H1 (cell line): Measurements from ENCODE around the gene PPP1R1B. TPM values are rescaled to one million over a fixed set of nuclear protein-coding genes. Genes with fewer than 3 reads are reported as not detected.
"Not testable (repeated sequence)": the region's sequence is repeated elsewhere in the genome, so short reads cannot be mapped to it uniquely, and the experiment has no call there.

Experiments
- CTCF ChIA-PET: fragments of 300-600 bp; sonication (Branson Sonifier 250); formaldehyde crosslinking; loops from one replicate; lab custom pipeline; 2021; ENCODE audit not compliant: partially characterized antibody; lab: Charles Lee
- POLR2A ChIA-PET: fragments of 300-600 bp; sonication (Branson Sonifier 250); formaldehyde crosslinking; loops from one replicate; lab custom pipeline; 2021; ENCODE audit warnings: inconsistent platforms; ENCODE audit not compliant: partially characterized antibody; lab: Charles Lee
- DNase-seq, 2 experiments: peaks; one replicate each; pipeline versions ENCODE4 v3.0.0 to v3.0.0-alpha.2; 2010 to 2022; ENCODE audit warnings: low spot score in 2 of 2, low read depth in 1 of 2, mixed read lengths in 1 of 2
- FAIRE-seq: peaks from 2 replicates; lab custom pipeline; 2011; peaks lifted over from hg19 to GRCh38; lab: Jason Lieb, UNC
- H2AFZ ChIP-seq: 2 replicates; pipeline ENCODE4 v1.8.1; 2012; ENCODE audit warnings: low read length, inconsistent platforms
- H2AK5ac ChIP-seq: 2 replicates; pipeline ENCODE4 v1.6.1; 2013; ENCODE audit warnings: low read depth, low read length
- H2BK120ac ChIP-seq: replicated peaks from 2 replicates; pipeline ENCODE3; 2013; ENCODE audit warnings: low read depth, low read length, inconsistent platforms
- H2BK12ac ChIP-seq: 2 replicates; pipeline ENCODE4 v1.6.1; 2013; ENCODE audit warnings: low read depth, low read length
- H2BK15ac ChIP-seq: 2 replicates; pipeline ENCODE4 v1.6.1; 2013; ENCODE audit warnings: low read length
- H2BK20ac ChIP-seq: 2 replicates; pipeline ENCODE4 v1.6.1; 2013; ENCODE audit warnings: low read length
- H2BK5ac ChIP-seq: 2 replicates; pipeline ENCODE4 v1.6.1; 2013; ENCODE audit warnings: low read depth, low read length
- H3K14ac ChIP-seq: 2 replicates; pipeline ENCODE4 v1.6.1; 2013; ENCODE audit warnings: inconsistent platforms; ENCODE audit not compliant: insufficient read length
- H3K18ac ChIP-seq: 2 replicates; pipeline ENCODE4 v1.6.1; 2013; ENCODE audit warnings: low read length; ENCODE audit errors: extremely low read depth
- H3K23ac ChIP-seq: 2 replicates; pipeline ENCODE4 v1.6.1; 2013; ENCODE audit warnings: inconsistent platforms; ENCODE audit not compliant: insufficient read length
- H3K23me2 ChIP-seq: 2 replicates; pipeline ENCODE4 v1.6.1; 2013; ENCODE audit warnings: low read depth, low read length
- H3K27ac ChIP-seq: 2 replicates; pipeline ENCODE4 v1.6.1; 2011; ENCODE audit warnings: low read depth, low read length, inconsistent platforms
- H3K27me3 ChIP-seq, 4 experiments: replicated peaks in 1 of 4; 1 replicate in 1 of 4; 2 replicates in 3 of 4; pipeline versions ENCODE4 v1.6.1 to v1.8.1; 2011 to 2013; ENCODE audit warnings: low read length in 3 of 4, mild to moderate bottlenecking in 3 of 4, inconsistent platforms in 2 of 4, mixed read lengths in 2 of 4, moderate library complexity in 1 of 4; ENCODE audit not compliant: control insufficient read depth in 3 of 4, insufficient read depth in 3 of 4; ENCODE audit errors: extremely low read depth in 1 of 4
- H3K36me3 ChIP-seq, 4 experiments: 2 replicates each; pipeline versions ENCODE4 v1.6.1 to v1.8.1; 2011 to 2013; ENCODE audit warnings: mild to moderate bottlenecking in 4 of 4, low read length in 3 of 4, moderate library complexity in 2 of 4, control low read depth in 1 of 4, inconsistent platforms in 1 of 4; ENCODE audit not compliant: insufficient read depth in 4 of 4, control insufficient read depth in 2 of 4
- H3K4ac ChIP-seq: replicated peaks from 2 replicates; pipeline ENCODE3; 2013; ENCODE audit warnings: low read length, low read depth, mixed read lengths, inconsistent platforms; ENCODE audit not compliant: insufficient read length
- H3K4me1 ChIP-seq, 4 experiments: replicated peaks in 1 of 4; 1 replicate in 1 of 4; 2 replicates in 3 of 4; pipeline versions ENCODE4 v1.6.1 to v1.8.1; 2011 to 2013; ENCODE audit warnings: low read length in 3 of 4, inconsistent platforms in 2 of 4, mixed read lengths in 1 of 4; ENCODE audit not compliant: insufficient read depth in 4 of 4, control insufficient read depth in 3 of 4
- H3K4me2 ChIP-seq, 2 experiments: 2 replicates each; pipeline versions ENCODE4 v1.6.1 to v1.8.1; 2011 to 2013; ENCODE audit warnings: low read depth in 2 of 2, low read length in 2 of 2, control low read depth in 1 of 2, inconsistent platforms in 1 of 2, mild to moderate bottlenecking in 1 of 2; ENCODE audit not compliant: insufficient read depth in 1 of 2
- H3K4me3 ChIP-seq, 4 experiments: fragments of 200-600, 300-600 bp in 1 of 4; sonication (generic), shearing (Covaris generic), sonication (Bioruptor Twin) in 1 of 4; 2 replicates each; pipeline versions ENCODE4 v1.5.1 to v1.8.1; 2011 to 2016; ENCODE audit warnings: low read length in 4 of 4, low read depth in 3 of 4, control low read depth in 2 of 4, inconsistent platforms in 2 of 4, mild to moderate bottlenecking in 2 of 4, mixed read lengths in 1 of 4, moderate library complexity in 1 of 4; ENCODE audit not compliant: insufficient read depth in 2 of 4; ENCODE audit errors: extremely low read depth in 1 of 4
- H3K56ac ChIP-seq: replicated peaks from 2 replicates; pipeline ENCODE3; 2013; ENCODE audit warnings: low read depth, mild to moderate bottlenecking, mixed read lengths, low read length, inconsistent platforms; ENCODE audit not compliant: insufficient read length
- H3K79me1 ChIP-seq: 2 replicates; pipeline ENCODE4 v1.6.1; 2013; ENCODE audit warnings: low read depth, low read length, control low read depth
- H3K79me2 ChIP-seq, 2 experiments: 2 replicates each; pipeline versions ENCODE4 v1.6.1 to v1.8.1; 2012 to 2013; ENCODE audit warnings: low read length in 2 of 2, mild to moderate bottlenecking in 2 of 2, inconsistent platforms in 1 of 2; ENCODE audit not compliant: insufficient read depth in 2 of 2, control insufficient read depth in 1 of 2
- H3K9ac ChIP-seq, 4 experiments: replicated peaks in 1 of 4; 1 replicate in 1 of 4; 2 replicates in 3 of 4; pipeline versions ENCODE4 v1.6.1 to v1.8.1; 2011 to 2013; ENCODE audit warnings: low read depth in 3 of 4, low read length in 3 of 4, control low read depth in 2 of 4, mild to moderate bottlenecking in 2 of 4, moderate library complexity in 2 of 4, inconsistent platforms in 1 of 4; ENCODE audit errors: extremely low read depth in 1 of 4
- H3K9me3 ChIP-seq, 2 experiments: 2 replicates each; pipeline versions ENCODE4 v1.6.1 to v1.8.1; 2012 to 2013; ENCODE audit warnings: mild to moderate bottlenecking in 2 of 2, moderate library complexity in 2 of 2, control low read depth in 1 of 2, inconsistent platforms in 1 of 2, low read depth in 1 of 2, low read length in 1 of 2, mixed read lengths in 1 of 2; ENCODE audit not compliant: insufficient read depth in 2 of 2
- H4K20me1 ChIP-seq, 2 experiments: replicated peaks in 1 of 2; 2 replicates each; pipeline versions ENCODE3 to v1.8.1; 2011 to 2013; ENCODE audit warnings: inconsistent platforms in 2 of 2, low read length in 2 of 2, mild to moderate bottlenecking in 1 of 2; ENCODE audit not compliant: insufficient read depth in 2 of 2, control insufficient read depth in 1 of 2
- H4K5ac ChIP-seq: 2 replicates; pipeline ENCODE4 v1.6.1; 2013; ENCODE audit warnings: low read length, low read depth, mixed read lengths, inconsistent platforms; ENCODE audit not compliant: insufficient read length
- H4K8ac ChIP-seq: 2 replicates; pipeline ENCODE4 v1.8.0; 2013; ENCODE audit warnings: mild to moderate bottlenecking, moderate library complexity, low read length, inconsistent platforms; ENCODE audit not compliant: insufficient read depth; ENCODE audit errors: extremely low read depth
- H4K91ac ChIP-seq: replicated peaks from 2 replicates; pipeline ENCODE3; 2013; ENCODE audit warnings: low read length, mixed read lengths, inconsistent platforms; ENCODE audit not compliant: insufficient read length
- WGBS, 2 experiments: shearing (Covaris generic) in 1 of 2; methylation state at CpG; one replicate each; pipeline versions ENCODE4 v1.1.6 to v1.1.7; 2013 to 2015; ENCODE audit warnings: low lambda C conversion rate in 2 of 2, mixed read lengths in 2 of 2, inconsistent platforms in 1 of 2, low coverage in 1 of 2, missing lambda C conversion rate in 1 of 2; ENCODE audit not compliant: insufficient replicate concordance in 2 of 2, insufficient coverage in 1 of 2, insufficient read length in 1 of 2; ENCODE audit errors: extremely low coverage in 1 of 2, missing lambda C conversion rate in 1 of 2; 5-methylcytosine and 5-hydroxymethylcytosine counted together
- polyA plus RNA-seq, 7 experiments: library from polyadenylated mRNA; depleted of rRNA in 3 of 7; stranded (reverse) in 5 of 7; unstranded in 2 of 7; fragments of >200 nt in 5 of 7; fragments of 200-250 nt in 2 of 7; gene quantifications; 1 replicate in 5 of 7; 2 replicates in 1 of 7; 4 replicates in 1 of 7; pipeline versions ENCODE4 v1.2.1 to v1.2.3, GENCODE V29; 2011 to 2013; ENCODE audit warnings: missing spikeins in 2 of 7, mixed read lengths in 2 of 7
- total RNA-seq: library from RNA; stranded (reverse); fragmentation: NEBNext Ultra II Directional; extraction: Animal tissue kit (Norgen Biotek cat#: 25700); gene quantifications from 2 replicates; pipeline ENCODE4 v1.2.1, GENCODE V29; 2021

The PPP1R1B gene
- total and polyA plus RNA-seq, 2 of the 8 experiments (the other 6 are each of a cell fraction or from before 2014, with no cell fraction given), result 10.7 to 22.3 TPM

DNA sequence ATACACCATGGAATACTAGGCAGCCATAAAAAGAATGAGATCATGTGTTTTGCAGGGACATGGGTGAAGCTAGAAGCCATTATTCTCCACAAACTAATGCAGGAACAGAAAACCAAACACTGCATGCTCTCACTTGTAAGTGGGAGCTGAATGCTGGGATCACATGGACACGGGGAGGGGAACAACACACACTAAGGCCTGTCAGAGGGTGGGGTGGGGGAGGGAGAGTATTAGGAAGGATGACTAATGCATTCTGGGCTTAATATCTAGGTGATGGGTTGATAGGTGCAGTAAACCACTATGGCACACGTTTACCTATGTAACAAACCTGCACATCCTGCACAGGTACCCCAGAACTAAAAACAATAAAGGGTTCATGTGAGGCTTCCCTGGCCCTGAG lies 36.6 kb upstream of the PPP1R1B start:
- not testable (repeated sequence) for H3K27ac ChIP-seq, H2BK120ac ChIP-seq, H3K56ac ChIP-seq, H4K20me1 ChIP-seq, H3K79me1 ChIP-seq, H3K23me2 ChIP-seq, H3K23ac ChIP-seq, H3K9me3 ChIP-seq, H2AFZ ChIP-seq, H4K8ac ChIP-seq, H3K4ac ChIP-seq, H3K14ac ChIP-seq, H2BK20ac ChIP-seq, H2BK5ac ChIP-seq, H4K5ac ChIP-seq, FAIRE-seq, DNase-seq, H3K4me2 ChIP-seq, H3K36me3 ChIP-seq, H3K4me3 ChIP-seq, H3K79me2 ChIP-seq, H2AK5ac ChIP-seq, H2BK15ac ChIP-seq, H3K18ac ChIP-seq, H3K9ac ChIP-seq, H2BK12ac ChIP-seq, H4K91ac ChIP-seq
- Histone ChIP-seq H3K4me1 (peaks cover 5 to 13% (median 10%) of the 10 kb centered on the region in 4 experiments; a peak in 6 of 7 replicates), H3K27me3 (peaks cover 4 to 30% (median 26%) of the 10 kb centered on the region in 4 experiments)
- POLR2A ChIA-PET, result interaction anchor here (1.2 kb wide), 2 partner anchors 8 to 10 kb away, joined by 3 to 4 read pairs; no protein-coding TSS in a partner anchor
- CTCF ChIA-PET, result interaction anchor here (0.7 to 6.9 kb wide), 7 partner anchors 10 to 64 kb away, joined by 3 to 46 read pairs (median 4); no protein-coding TSS in a partner anchor
- WGBS, 2 experiments, result 85% methylated on average over 2 of the region's 2 CpGs; no CpG with 5 or more reads in 1 of the 2 experiments
